Stimulated activated effector memory CD8-positive, alpha-beta T cell treated with anti-CD3 and anti-CD28 coated beads, Interleukin-12 subunit alpha, Interleukin-12 subunit beta, amount 100 ng/mL, for 72 hours (primary cell): ENCODE measurements around the gene FAM180A.

Experiments used
- ATAC-seq: fragments of 150-1000 bp; cut with Tn5 transposase; 2 replicates; pipeline ENCODE4 v1.10.0; 2021
- DNase-seq, 2 donors: peaks; one replicate each; pipeline ENCODE4 v3.0.0; 2021 to 2022; ENCODE audit warnings: low spot score in 2 of 2
- H3K27ac Mint-ChIP-seq: one replicate; pipeline ENCODE4 v1.8.0; 2022; ENCODE audit warnings: mild to moderate bottlenecking, mixed read lengths
- H3K36me3 Mint-ChIP-seq: one replicate; pipeline ENCODE4 v1.8.0; 2022; ENCODE audit warnings: mild to moderate bottlenecking, mixed read lengths
- H3K4me1 Mint-ChIP-seq: one replicate; pipeline ENCODE4 v1.8.0; 2022; ENCODE audit warnings: mixed read lengths
- H3K4me3 Mint-ChIP-seq: one replicate; pipeline ENCODE4 v1.8.0; 2022; ENCODE audit warnings: mild to moderate bottlenecking, mixed read lengths
- H3K9me3 Mint-ChIP-seq: one replicate; pipeline ENCODE4 v1.8.0; 2022; ENCODE audit warnings: mixed read lengths

FAM180A gene

DNA sequence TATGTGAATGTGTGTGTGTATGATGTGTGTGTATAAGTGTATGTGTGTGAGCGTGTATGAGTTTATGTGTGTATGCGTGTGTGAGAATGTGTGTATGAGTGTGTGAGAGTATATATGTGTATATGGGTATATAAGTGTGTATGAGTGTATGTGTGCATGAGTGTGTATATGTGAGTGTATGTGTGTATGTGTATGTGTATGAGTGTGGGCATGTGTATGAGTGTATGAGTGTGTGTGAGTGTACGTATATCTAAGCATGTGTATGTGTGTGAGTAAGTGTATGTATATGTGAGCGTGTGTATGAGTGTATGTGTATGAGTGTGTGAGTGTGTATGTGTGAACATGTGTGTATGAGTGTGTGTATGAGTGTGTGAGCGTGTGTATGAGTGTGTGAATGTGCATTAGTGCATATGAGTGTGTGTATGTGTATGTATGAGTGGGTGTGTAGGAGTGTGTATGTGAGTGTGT lies 33.5 kb downstream of the FAM180A start:
- H3K36me3 Mint-ChIP-seq = no peaks in the 10 kb centered on the region
- DNase-seq = no peak

GRCh38 chr7:135714534-135715009 lies 34.0 kb downstream of the FAM180A start:
- no peaks in the 10 kb centered on the region for H3K9me3 Mint-ChIP-seq
- ATAC-seq (no peak), DNase-seq (no peak)
- no peaks in the 10 kb centered on the region for H3K36me3 Mint-ChIP-seq
- no peak overlapping the region for H3K27ac Mint-ChIP-seq
- H3K4me1 Mint-ChIP-seq = no peaks in the 10 kb centered on the region
- no peak overlapping the region for H3K4me3 Mint-ChIP-seq

More for the DNA sequence above, 33.5 kb downstream of the FAM180A start:
- Mint-ChIP-seq H3K9me3 (no peaks in the 10 kb centered on the region), H3K27ac (no peak overlapping the region), H3K4me1 (no peaks in the 10 kb centered on the region), H3K4me3 (no peak overlapping the region)
- no peak for ATAC-seq

DNA sequence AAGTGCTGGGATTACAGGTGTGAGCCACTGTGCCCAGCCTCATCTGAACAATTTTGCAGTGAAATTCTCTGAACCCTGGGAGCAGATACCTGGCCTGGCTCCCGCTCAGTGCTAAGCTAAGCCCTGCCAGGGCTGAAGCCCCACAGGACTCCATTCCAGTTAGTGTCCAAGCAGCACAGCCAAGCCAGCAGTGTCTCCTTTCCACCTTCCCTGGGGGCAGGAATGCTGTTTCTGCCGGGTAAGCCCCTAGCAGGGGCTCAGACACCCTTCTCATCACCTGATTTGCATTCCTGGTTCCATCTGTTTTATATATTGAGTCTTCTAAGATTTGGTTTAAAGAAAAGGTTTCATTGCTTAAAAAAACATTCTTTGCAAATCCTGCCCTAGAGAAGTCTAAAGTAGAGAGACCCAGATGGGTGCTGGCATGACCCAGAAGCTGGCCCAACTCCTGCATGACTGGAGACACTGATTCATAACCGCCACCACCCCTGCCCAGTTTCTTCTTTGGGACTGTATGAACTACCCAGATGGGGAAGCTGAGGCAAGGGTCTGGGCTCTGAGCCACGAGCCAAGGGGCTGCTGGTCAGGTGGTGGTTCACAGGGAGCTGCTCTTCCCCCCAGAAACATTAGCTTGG lies 34.7 kb downstream of the FAM180A start:
- Mint-ChIP-seq H3K9me3 (no peaks in the 10 kb centered on the region), H3K4me1 (no peaks in the 10 kb centered on the region), H3K4me3 (no peak overlapping the region), H3K36me3 (no peaks in the 10 kb centered on the region), H3K27ac (no peak overlapping the region)
- no peak for DNase-seq
- ATAC-seq = peak; percentile 7

DNA sequence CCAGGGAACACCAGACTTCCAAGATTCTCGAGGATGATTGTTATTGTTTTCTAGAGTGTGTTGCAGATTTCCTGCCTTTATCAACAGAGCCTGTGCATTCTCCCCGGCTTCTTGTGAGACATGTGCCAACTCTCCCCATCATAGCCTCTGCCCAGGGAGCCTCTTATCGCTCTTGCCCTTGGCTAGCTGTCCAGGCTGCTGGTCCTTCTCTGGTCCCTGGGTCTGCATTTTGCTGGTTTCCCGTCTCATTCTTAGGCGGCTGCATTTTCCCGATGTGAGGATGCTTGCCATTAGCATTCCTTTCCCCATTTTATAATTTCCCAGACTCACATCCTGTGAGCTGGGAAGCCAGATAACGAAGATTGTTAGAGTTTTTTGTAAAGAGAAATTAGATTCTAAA lies 35.8 kb downstream of the FAM180A start:
- no peak overlapping the region for H3K4me3 Mint-ChIP-seq
- H3K4me1 Mint-ChIP-seq = no peaks in the 10 kb centered on the region
- ATAC-seq (no peak), DNase-seq (no peak)
- no peaks in the 10 kb centered on the region for H3K36me3 Mint-ChIP-seq
- H3K9me3 Mint-ChIP-seq = no peaks in the 10 kb centered on the region
- H3K27ac Mint-ChIP-seq = no peak overlapping the region

DNA sequence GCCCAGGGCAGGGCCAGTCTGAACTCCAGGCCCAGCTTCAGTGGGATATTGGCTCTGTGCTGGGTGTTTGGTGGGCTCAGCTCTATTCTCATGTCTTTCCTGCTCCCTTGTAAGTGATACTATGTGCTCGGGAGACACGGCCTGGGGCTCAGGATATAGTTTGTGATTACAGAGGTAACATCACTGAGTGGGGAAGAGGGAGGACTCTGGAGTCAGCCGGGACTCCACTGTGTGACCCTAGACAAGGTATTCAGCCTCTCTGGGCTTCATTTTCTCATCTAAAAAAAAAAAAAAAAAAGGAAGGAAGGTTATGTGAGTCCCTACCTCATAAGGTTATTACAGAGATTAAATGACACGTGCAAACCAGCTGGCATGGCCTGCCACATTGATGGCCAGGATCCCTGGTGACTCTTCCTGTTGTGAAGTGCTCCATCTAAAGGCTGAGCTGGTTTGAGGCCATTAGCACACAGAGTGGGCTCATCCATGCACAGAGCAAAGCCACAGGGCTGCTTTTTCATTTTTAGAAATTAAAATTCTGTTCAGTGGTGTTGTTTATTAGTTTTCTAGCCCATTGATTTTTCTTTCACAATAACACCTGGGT lies 36.3 kb downstream of the FAM180A start:
- Mint-ChIP-seq H3K9me3 (no peaks in the 10 kb centered on the region), H3K27ac (no peak overlapping the region), H3K4me3 (no peak overlapping the region), H3K36me3 (no peaks in the 10 kb centered on the region), H3K4me1 (no peaks in the 10 kb centered on the region)
- no peak for ATAC-seq
- DNase-seq = no peak

DNA sequence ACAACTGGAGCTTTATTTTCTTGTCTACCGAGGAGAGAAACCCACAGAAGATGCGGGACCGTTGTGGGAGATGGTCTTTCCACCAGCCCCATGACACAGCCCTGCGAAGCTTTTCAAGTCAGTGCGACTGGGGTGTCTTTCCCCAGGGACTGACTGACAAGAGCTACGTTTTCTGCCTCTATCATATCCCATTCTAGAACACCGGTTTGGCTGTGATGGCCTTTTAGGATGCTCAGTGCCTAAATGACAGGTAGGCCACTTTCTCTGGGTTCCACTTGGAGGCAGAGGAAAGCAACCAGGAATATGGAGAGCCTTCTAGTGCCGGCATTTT lies 37.5 kb downstream of the FAM180A start:
- Mint-ChIP-seq H3K9me3 (no peaks in the 10 kb centered on the region), H3K4me3 (no peak overlapping the region), H3K4me1 (no peaks in the 10 kb centered on the region), H3K36me3 (no peaks in the 10 kb centered on the region), H3K27ac (no peak overlapping the region)
- no peak for DNase-seq
- no peak for ATAC-seq

DNA sequence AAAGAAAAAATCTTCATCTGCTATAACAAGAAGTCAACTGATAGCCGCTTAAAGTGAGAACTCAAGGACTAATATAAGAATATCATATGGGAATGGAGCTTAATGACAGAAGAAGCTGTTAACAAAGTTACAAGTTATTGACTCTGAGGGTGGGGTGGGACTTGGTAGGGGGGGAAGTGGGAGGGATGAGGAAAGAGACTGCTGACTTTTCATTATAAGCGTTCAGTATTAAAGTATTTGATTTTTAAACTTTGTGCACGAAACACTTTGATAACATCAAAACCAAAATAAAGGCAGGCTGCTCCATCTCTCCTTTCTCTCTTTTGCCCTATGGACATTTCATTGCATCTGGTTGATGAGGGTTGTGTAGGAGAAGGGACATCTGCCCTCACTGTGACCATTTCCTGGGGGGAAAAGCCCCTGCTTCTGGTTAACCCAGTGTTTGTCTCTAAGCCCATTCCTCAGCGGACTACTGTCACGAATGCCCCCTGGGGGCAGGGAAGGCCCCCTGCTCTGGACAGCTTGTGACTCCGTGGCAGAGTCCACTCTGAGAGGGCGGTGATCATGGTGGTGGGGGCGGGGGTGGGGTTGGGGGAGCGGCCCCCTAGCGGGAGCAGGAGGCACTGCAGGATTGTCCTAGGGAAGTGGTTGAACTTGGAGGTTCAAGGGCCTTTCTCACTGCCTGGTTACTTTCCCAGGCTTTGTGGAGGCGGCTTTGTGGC lies 38.0 kb downstream of the FAM180A start:
- no peak overlapping the region for H3K27ac Mint-ChIP-seq
- no peak for ATAC-seq

GRCh38 chr7:135709508-135709907 lies 39.1 kb downstream of the FAM180A start:
- Mint-ChIP-seq H3K4me3 (no peak overlapping the region), H3K36me3 (no peaks in the 10 kb centered on the region), H3K27ac (no peak overlapping the region), H3K4me1 (no peaks in the 10 kb centered on the region), H3K9me3 (no peaks in the 10 kb centered on the region)
- ATAC-seq (no peak), DNase-seq (no peak)

More for the DNA sequence above, 38.0 kb downstream of the FAM180A start:
- Mint-ChIP-seq H3K4me1 (no peaks in the 10 kb centered on the region), H3K9me3 (no peaks in the 10 kb centered on the region), H3K4me3 (no peak overlapping the region), H3K36me3 (no peaks in the 10 kb centered on the region)
- peak in 1 of 2 donors; percentile 53 for DNase-seq

DNA sequence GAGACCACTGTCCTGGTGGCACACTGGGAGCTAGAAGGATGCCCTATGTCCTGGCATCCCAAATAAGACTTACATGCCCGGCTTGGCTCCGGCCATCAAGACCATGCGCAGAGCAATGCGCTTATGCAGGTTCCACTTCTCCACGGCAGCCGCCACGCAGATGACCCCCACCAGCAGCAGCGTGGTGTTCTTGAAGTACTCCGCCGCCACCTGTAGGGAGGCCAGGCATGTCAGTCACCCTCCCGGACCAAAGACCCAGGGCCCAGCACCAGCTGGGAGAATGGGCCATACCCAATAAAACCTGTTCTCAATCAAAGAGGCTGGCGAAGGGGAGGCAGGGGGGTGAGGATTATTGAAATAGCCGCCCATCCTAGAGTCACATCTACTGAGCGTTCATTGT lies 40.6 kb downstream of the FAM180A start:
- ATAC-seq = no peak
- H3K27ac Mint-ChIP-seq = no peak overlapping the region
- no peaks in the 10 kb centered on the region for H3K4me1 Mint-ChIP-seq
- H3K36me3 Mint-ChIP-seq = no peaks in the 10 kb centered on the region
- DNase-seq = no peak
- H3K9me3 Mint-ChIP-seq = no peaks in the 10 kb centered on the region
- H3K4me3 Mint-ChIP-seq = no peak overlapping the region

- ATAC-seq = no peak
Measured at GRCh38 chr7:135707570-135707966, 41.0 kb downstream of the FAM180A start.

DNA sequence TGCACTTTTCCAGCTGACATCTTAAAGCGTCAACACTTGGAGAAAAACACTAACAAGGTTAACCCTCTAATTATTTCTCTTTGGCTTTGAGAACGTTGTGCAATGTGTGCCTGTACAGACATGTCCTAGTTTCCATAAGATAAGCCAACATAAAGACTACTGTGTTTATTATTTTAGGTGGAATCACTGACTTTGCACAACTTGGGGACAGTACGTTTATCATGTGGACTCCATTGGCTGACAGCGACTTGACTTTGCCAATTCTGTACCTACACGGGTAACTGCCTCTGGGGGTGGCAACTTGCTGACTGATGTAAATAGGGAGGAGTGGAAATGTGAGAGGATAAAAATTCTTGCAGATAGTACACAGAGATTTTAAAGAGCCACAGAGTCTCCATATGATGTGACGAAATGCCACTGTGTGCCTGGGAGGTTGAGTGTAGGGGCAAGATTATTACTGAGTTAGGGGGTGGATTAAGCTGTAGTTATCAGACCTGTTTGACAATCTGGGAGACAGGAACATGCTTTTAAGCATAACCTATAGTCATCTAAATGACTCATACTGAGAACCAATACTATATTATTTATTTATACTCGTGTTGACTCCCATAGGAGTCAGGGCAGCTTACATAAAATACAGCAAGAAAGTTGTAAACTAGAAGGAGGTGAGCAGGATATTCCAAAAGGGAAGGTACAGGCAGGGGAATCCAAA lies 41.6 kb downstream of the FAM180A start:
- DNase-seq (no peak), ATAC-seq (no peak)
- no peaks in the 10 kb centered on the region for H3K9me3 Mint-ChIP-seq
- no peaks in the 10 kb centered on the region for H3K4me1 Mint-ChIP-seq
- no peak overlapping the region for H3K4me3 Mint-ChIP-seq
- H3K27ac Mint-ChIP-seq = no peak overlapping the region
- no peaks in the 10 kb centered on the region for H3K36me3 Mint-ChIP-seq

More at GRCh38 chr7:135707570-135707966, 41.0 kb downstream of the FAM180A start:
- no peaks in the 10 kb centered on the region for H3K9me3 Mint-ChIP-seq
- no peaks in the 10 kb centered on the region for H3K36me3 Mint-ChIP-seq
- H3K4me3 Mint-ChIP-seq = no peak overlapping the region
- no peaks in the 10 kb centered on the region for H3K4me1 Mint-ChIP-seq
- no peak for DNase-seq
- no peak overlapping the region for H3K27ac Mint-ChIP-seq

DNA sequence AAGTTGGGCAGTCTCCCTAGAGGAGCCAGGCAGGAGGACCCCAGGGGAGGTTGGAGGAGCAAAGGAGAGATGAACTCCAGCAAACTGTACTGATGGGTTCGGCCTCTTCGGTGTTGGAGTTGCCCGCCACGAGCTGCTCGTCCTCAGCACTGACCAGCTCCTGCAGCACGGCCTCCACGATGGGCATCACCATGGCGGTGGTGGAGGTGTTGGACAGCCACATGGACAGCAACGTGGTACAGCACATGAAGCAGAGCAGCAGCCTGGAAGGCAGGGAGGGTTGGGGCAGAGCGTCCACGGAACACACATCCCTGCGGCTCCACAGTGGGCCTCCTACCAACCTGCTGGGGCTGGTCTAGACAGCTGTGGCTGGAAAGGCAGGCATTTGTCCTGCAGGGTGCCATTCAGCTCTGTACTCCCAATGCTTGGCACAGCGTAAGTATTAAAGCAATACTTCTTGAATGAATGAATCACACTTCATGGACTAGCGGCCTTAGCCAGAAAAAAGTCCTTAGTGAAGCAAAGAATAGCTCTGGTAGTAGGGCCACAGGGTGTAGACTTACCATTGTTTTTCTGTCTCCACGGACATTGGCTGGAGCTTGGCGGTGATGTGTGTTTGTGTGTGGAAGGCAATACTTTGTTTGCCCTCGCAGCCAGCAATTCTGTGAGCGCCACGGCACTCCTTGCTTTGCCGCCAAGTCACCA lies 42.4 kb downstream of the FAM180A start:
- Mint-ChIP-seq H3K27ac (no peak overlapping the region), H3K9me3 (no peaks in the 10 kb centered on the region), H3K4me3 (no peak overlapping the region), H3K36me3 (no peaks in the 10 kb centered on the region), H3K4me1 (no peaks in the 10 kb centered on the region)
- no peak for DNase-seq
- peak; percentile 30 for ATAC-seq

GRCh38 chr7:135704698-135705097 lies 43.9 kb downstream of the FAM180A start:
- DNase-seq (no peak), ATAC-seq (no peak)
- H3K4me1 Mint-ChIP-seq = no peaks in the 10 kb centered on the region
- no peak overlapping the region for H3K4me3 Mint-ChIP-seq
- no peaks in the 10 kb centered on the region for H3K9me3 Mint-ChIP-seq
- no peak overlapping the region for H3K27ac Mint-ChIP-seq
- no peaks in the 10 kb centered on the region for H3K36me3 Mint-ChIP-seq

GRCh38 chr7:135704074-135704473 lies 44.5 kb downstream of the FAM180A start:
- no peaks in the 10 kb centered on the region for H3K9me3 Mint-ChIP-seq
- H3K4me3 Mint-ChIP-seq = no peak overlapping the region
- no peaks in the 10 kb centered on the region for H3K36me3 Mint-ChIP-seq
- ATAC-seq = no peak
- no peaks in the 10 kb centered on the region for H3K4me1 Mint-ChIP-seq
- no peak overlapping the region for H3K27ac Mint-ChIP-seq
- no peak for DNase-seq
